GM21576 (cell line): ENCODE data around the gene ACVRL1.

Experiments
- ATAC-seq: cut with Tn5 transposase; IDR thresholded peaks from one replicate; pipeline ENCODE4 v1.9.1; 2021; ENCODE audit warnings: mild to moderate bottlenecking, moderate library complexity; ENCODE audit not compliant: unreplicated experiment

ACVRL1 gene

GRCh38 chr12:51896236-51896635 is 11.1 kb upstream of the ACVRL1 start:
- ATAC-seq = no peak

- no peak for ATAC-seq
These were observed 10.1 kb upstream of the ACVRL1 start for GRCh38 chr12:51897181-51897580.

GRCh38 chr12:51898506-51898905 is 8.8 kb upstream of the ACVRL1 start:
- no peak for ATAC-seq

DNA sequence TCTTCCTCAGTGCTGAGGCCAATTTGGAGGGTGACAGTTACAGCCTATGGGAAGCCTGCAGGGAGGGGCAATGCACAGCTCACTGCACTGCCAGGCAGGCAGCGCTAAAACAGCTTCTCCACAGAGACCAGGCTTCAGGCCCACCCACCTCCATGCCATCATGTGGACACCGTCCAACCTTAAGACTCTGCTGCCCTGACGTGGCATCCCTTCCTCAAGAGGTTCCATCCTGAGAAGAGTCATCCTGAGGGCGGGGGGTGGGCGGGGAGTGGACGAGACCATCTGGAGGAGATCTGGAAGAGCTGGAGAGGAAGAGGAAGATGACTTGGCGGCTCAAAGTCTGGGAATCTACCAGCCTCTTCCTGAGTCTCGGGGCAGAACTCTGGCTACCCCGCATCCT is 8.4 kb upstream of the ACVRL1 start:
- ATAC-seq = no peak

DNA sequence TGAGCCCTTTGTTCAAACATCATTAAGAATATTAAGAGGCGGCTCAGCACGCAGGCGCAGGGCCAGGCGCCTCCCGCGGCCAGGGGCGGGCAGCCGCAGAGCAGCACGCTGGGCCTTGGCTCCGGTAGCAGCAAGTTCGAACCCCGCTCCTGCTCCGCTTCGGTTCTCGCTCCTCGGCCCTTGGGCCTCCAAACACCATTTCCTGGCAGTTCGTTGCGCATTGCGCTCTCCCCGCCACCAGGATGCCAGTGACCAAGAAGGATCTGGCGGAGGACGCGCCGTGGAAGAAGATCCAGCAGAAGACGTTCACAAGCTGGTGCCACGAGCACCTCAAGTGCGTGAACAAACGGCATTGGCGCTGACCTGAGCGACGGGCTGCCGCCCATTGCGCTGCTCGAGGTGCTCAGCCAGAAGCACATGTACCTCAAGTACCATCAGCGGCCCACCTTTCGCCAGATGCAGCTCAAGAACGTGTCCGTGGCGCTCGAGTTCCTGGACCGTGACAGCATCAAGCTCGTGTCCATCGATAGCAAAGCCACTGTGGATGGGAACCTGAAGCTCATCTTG is 6.9 kb upstream of the ACVRL1 start:
- no peak for ATAC-seq

DNA sequence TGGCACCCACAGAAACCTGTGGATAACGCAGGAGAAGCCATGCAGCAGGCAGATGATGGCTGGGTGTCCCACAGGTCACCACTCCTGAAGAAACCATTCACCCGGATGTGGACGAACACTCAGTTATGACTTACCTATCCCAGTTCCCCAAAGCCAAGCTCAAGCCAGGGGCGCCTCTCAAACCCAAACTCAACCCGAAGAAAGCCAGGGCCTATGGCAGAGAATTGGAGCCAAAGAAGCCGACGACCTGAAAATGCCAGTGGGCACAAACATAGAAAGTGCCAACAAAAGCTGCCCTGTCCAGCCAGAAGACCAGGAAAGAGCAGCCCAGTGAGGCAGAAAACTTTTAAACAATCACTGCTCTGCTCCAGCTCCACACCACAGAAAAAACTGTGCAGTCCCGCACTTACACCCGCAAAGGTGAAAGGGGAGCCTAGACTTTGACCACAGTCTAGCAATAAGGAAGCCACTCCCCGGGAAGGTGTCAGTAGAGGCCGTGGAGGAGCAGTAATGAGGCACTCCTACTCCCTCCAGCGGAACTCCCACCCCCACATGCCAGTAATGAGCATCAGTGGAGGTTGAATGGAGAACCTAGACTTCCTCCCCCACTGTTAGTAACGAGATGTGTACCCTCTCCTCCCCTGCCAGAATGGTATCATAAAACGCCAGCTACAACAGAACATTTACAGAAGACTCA is 6.0 kb upstream of the ACVRL1 start:
- no peak for ATAC-seq

- ATAC-seq = no peak
These were observed 5.4 kb upstream of the ACVRL1 start for GRCh38 chr12:51901881-51902280.

GRCh38 chr12:51904951-51905470 is 2.3 kb upstream of the ACVRL1 start:
- no peak for ATAC-seq

DNA sequence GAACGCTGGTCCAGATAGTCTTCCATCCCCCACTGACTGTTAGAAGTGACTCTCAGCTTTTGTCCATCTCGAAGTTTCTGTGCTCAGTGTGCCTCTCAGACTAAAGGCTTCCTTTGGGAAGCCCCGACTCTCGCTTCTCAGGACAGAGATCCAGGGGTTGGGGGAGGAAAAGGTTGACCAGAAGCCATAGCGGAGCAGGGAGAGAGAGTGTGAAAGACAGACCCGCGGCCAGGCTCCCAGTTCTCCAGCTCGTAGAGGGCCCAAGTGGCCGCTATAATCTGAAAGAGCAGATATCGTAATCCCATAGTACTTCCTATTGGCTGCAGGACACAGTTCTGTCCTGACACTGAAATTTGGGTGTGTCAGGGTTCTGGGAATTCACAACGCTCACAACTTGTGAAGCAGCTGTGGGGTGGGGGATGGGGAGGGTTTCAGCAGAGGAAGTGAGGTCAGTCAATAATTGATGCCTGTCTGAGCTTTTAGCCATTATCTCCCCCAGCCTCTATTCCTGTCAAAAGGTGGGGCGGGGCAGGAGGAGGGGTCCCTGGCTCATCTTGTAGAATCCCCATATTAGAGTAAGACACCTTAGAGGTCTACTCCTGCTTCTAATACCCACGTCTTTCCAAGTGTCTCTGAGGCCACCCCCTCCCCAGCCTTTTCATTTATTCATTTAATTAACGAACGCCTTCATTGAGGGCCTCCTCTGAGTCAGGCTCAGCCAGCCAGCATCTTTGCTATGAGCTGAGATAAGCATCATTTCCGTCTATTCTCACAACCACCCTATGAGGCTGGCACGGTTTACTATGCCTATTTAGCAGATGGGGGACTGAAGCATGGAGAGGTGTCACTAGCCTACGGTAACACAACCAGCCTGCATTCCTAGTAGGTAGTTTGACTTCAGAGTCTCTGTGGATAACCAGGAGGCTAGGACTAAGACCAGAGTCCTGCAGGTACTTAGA is 1.6 kb upstream of the ACVRL1 start:
- no peak for ATAC-seq

GRCh38 chr12:51906430-51907082 is 748 bp upstream of the ACVRL1 start:
- ATAC-seq = no peak

DNA sequence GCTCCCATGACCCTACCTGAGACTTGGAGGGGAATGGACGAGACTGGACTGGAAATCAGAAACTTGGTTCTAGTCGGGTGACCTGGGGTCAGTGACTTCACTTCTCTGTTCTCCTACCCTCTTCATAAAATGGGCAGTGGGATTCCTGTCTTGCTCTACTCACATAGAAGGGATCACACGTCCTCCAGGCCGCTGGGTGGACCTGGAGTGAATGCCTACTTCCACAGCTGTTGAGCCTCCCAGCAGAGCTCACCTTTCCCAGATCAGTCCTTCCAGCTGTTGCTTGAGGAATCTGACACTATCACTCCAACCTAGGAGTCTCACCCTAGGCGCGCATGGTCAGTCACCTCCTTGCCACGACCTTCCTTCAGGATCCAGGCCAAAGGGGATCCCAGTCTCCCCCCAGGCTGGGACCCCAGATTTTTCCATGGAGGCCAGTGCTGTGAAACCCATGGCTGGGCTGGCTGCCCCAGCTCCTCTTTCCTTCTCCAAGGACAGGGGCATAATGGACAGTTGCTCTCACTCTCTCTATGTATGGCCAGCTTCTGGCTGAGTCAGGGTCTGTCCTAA is 637 bp downstream of the ACVRL1 start:
- ATAC-seq = no peak

- no peak for ATAC-seq
These were observed 1.7 kb downstream of the ACVRL1 start for GRCh38 chr12:51908876-51909592.

DNA sequence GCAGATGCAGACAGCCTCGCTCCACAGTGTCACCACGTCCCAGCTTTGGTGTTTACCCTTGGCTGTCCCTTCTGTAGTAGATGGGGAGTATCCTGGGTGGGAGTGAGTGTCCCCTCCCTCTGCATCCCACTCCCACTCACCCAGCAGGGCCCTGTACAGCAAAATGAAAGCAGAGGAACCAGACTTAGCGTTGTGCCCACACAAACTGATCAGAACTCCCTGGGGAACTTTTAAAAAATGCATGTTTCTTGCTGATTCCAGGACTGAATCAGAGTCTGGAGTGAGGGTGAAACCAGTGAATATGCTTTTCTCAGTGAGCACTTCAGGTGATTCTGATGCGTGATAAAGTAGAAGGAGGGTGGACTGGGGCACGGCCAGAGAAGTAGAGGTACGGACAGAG is 2.9 kb downstream of the ACVRL1 start:
- no peak for ATAC-seq

- no peak for ATAC-seq
These were observed 3.4 kb downstream of the ACVRL1 start for GRCh38 chr12:51910691-51911090.

DNA sequence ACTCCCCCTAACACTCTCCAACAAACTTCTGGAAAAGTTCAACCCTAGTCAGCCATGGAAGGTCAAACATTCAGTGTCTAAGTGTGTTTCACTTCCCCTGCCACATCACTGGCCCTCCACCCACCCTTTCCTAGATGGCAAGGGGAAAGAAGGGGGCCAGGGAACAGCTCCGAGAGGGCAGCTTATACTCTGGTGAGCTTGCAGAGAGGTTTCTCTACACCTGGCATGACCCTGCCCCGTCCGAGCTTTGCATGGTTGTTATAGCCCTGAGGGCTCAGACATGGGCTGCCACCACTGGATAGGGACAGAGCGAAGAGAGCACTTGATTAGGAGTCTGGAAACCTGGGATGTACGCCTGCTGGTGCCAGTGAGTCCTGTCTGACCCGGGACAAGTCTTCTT is 4.0 kb downstream of the ACVRL1 start:
- no peak for ATAC-seq

DNA sequence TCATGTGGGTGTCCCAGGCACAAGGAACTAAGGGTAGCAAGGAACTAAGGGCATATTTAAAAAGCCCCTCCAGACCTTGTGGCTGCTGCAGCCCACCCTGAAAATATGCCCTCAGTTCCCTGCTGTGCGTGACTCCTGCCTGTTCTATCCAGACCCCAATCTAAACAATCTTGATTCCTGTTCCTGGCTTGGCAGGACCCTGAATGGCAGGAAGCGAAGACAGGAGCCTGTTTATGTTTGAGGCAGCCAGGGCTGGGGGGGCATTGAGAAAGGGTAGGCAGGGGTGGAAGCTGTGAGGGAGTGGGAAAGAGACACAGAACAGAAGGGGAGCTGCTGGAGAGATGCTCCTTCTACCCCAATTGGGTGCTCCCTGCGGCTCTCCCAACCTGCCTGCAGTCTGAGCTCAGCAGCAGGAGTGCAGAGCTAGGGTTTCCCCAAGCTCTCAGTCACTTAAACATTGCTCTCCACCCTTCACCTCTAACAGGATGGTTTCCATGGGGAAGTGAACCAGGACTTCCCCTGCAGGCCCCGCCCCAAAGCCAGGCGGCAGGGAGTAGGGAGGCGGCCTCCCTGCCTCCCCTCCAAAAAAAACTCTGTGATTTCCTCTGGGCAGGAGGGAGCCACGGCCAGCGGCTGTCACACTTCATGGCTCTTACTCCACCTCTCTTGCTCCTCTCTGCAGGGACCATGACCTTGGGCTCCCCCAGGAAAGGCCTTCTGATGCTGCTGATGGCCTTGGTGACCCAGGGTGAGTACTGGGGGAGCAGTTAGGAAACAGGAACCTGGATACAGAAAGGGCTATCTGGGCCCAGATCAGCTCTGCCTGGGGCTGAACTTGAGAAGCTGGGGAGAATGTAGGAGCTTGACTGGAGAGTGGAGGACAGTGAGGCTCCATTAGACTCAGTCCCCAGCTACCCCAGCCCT is 4.7 kb downstream of the ACVRL1 start:
- ATAC-seq = no peak

GRCh38 chr12:51913071-51914033 is 6.0 kb downstream of the ACVRL1 start:
- ATAC-seq = no peak
